PC-3 (cell line): ENCODE results near the gene LGR4.

Experiments used
- EZH2phosphoT487 ChIP-seq: fragments of 300-600 bp; sonication (generic); IDR thresholded peaks from 2 replicates; pipeline ENCODE4 v1.6.1; 2018; ENCODE audit warnings: mild to moderate bottlenecking, antibody characterized with exemption, low read length, borderline replicate concordance
- TF ChIP-seq, protein P1 (sequence below): fragments of 300-600 bp; sonication (generic); conservative IDR thresholded peaks from 2 replicates; pipeline ENCODE4 v1.5.1; 2017; ENCODE audit warnings: antibody characterized with exemption, low read depth, mild to moderate bottlenecking, low read length

DNA sequence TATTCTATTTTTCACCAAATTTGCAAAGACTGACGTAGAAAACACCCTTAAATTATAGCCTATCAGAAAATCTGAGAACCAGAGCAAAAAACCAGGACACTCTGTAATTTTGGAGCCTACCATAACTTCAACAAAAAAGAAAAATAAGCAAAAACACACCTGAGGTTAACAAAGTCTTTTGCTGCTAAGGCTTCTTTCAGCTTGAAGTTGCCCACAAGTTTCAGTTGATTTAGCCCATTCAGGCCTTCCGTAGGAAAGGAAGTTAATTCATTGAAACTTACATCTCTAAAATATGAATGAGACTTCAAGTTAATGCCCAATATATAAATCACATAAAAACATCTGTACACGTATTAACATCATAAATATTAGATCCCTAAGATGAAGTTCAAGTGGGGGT, 99.2 kb downstream of the LGR4 start:
- TF ChIP-seq, protein P1, sequence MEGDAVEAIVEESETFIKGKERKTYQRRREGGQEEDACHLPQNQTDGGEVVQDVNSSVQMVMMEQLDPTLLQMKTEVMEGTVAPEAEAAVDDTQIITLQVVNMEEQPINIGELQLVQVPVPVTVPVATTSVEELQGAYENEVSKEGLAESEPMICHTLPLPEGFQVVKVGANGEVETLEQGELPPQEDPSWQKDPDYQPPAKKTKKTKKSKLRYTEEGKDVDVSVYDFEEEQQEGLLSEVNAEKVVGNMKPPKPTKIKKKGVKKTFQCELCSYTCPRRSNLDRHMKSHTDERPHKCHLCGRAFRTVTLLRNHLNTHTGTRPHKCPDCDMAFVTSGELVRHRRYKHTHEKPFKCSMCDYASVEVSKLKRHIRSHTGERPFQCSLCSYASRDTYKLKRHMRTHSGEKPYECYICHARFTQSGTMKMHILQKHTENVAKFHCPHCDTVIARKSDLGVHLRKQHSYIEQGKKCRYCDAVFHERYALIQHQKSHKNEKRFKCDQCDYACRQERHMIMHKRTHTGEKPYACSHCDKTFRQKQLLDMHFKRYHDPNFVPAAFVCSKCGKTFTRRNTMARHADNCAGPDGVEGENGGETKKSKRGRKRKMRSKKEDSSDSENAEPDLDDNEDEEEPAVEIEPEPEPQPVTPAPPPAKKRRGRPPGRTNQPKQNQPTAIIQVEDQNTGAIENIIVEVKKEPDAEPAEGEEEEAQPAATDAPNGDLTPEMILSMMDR, result no peak
- no peak for TF ChIP-seq EZH2phosphoT487
